HG02623 (cell line): ENCODE data around the gene WDR44.
"Not testable (repeated sequence)": the region's sequence is repeated elsewhere in the genome, so short reads cannot be mapped to it uniquely, and the experiment has no call there.

Source experiments
- ATAC-seq: cut with Tn5 transposase; IDR thresholded peaks from one replicate; pipeline ENCODE4 v1.9.1; 2021; ENCODE audit warnings: moderate library complexity; ENCODE audit not compliant: unreplicated experiment

Gene WDR44

GRCh38 chrX:118480172-118480571 is 134.3 kb downstream of the WDR44 start:
- ATAC-seq = no peak

GRCh38 chrX:118482384-118482783 is 136.5 kb downstream of the WDR44 start:
- ATAC-seq = not testable (repeated sequence)

- no peak for ATAC-seq
Observed at GRCh38 chrX:118484216-118484903, 138.5 kb downstream of the WDR44 start.

GRCh38 chrX:118486693-118487092 is 140.8 kb downstream of the WDR44 start:
- not testable (repeated sequence) for ATAC-seq

- no peak for ATAC-seq
Observed at GRCh38 chrX:118493016-118493415, 147.1 kb downstream of the WDR44 start.

- no peak for ATAC-seq
Observed at GRCh38 chrX:118493653-118494297, 147.9 kb downstream of the WDR44 start.

- peak; percentile 69 for ATAC-seq
Observed at GRCh38 chrX:118495061-118495921, 149.4 kb downstream of the WDR44 start, which contains the start of gene DOCK11. DOCK11 (plus strand) TSS chrX:118495815; CDS start chrX:118495972, 157 bp downstream.

- ATAC-seq = peak; percentile 40
Observed at GRCh38 chrX:118495958-118496762, 150.3 kb downstream of the WDR44 start.

- peak; percentile 6 for ATAC-seq
Observed at GRCh38 chrX:118496763-118497079, 150.8 kb downstream of the WDR44 start.

GRCh38 chrX:118497180-118497818 is 151.4 kb downstream of the WDR44 start:
- no peak for ATAC-seq

GRCh38 chrX:118498351-118498750 is 152.4 kb downstream of the WDR44 start:
- ATAC-seq = no peak

- no peak for ATAC-seq
Observed at GRCh38 chrX:118498755-118499154, 152.8 kb downstream of the WDR44 start.

GRCh38 chrX:118499295-118499694 is 153.4 kb downstream of the WDR44 start:
- no peak for ATAC-seq
